Measurements from ENCODE around the gene PHACTR3.

The PHACTR3 gene

GRCh38 chr20:59806578-59806975 is 202.2 kb downstream of the PHACTR3 start:
- no peak for DNase-seq

GRCh38 chr20:59807909-59808728 is 203.8 kb downstream of the PHACTR3 start:
- DNase-seq, result no peak

DNA sequence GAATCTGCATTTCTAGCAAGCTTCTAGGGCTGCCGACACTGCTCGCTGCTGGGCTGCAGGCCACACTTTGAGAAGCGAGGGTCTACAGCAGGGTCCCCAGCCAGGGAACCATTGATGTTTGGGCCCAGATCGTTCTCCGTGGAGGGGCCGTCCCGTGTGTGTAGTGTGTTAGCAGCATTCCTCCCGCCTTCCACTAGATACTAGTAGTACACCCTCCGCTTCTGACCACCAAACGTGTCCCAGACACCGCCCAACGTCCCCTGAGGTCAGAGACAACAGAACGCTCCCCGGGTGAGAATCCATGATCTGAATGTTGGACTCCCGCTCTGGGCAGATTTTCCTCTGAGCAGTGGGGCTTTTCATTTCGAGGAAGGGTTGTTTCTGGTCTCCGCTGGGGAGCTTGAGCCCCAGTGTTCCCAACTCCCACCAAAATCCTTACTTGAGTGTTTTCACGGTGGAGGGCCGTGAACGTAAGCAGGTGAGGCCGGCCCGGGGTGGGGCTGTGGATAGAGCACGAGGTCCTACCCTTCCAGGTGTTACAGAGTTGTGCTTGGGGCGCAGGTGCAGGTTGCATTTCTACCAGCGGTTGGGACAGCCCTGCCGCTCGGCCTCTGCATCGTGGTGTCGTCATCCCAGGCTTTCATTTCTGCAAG is 204.5 kb downstream of the PHACTR3 start:
- no peak for DNase-seq

DNA sequence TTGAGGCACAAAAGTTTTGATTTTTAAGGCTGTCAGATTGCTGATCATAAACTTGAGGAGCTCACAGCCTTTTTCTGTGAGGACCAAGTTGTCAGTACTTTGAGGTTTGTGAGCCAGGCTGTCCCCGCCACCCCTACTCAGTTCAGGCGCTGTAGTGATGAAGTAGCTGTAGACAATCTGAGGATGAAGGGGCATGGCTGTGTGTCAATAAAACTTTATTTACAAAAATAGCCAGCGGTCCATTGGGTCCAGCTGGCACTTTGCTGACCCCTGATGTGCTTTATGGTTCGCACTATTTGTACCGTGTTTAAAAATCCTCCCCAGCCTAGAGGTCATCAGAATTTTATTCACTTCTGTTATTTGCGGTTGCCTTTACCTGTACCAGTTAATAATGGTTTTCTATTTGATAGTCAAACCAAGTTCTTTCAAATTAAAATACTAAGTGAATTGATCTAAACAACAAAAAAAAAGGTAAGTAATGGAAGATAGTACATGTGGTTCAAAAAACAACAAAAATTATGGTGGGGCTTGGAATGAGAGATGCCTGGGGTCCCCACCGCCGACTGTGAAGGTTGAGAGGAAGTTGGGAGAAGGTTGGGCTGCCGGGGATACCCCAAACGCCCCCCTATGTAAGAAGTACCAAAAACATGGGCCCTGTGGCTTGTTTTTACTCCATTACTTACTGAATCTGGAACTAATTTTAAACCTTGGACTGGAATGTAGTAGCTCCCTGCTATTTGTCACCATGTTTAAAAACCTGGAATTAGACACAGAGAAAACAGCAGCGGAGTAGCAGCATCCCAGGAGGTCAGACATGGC is 205.5 kb downstream of the PHACTR3 start:
- no peak for DNase-seq

- DNase-seq, result no peak
Observed at GRCh38 chr20:59810449-59811187, 206.3 kb downstream of the PHACTR3 start.

GRCh38 chr20:59811681-59812171 is 207.4 kb downstream of the PHACTR3 start:
- DNase-seq, result no peak

- no peak for DNase-seq
Observed at GRCh38 chr20:59812286-59813125, 208.2 kb downstream of the PHACTR3 start.

DNA sequence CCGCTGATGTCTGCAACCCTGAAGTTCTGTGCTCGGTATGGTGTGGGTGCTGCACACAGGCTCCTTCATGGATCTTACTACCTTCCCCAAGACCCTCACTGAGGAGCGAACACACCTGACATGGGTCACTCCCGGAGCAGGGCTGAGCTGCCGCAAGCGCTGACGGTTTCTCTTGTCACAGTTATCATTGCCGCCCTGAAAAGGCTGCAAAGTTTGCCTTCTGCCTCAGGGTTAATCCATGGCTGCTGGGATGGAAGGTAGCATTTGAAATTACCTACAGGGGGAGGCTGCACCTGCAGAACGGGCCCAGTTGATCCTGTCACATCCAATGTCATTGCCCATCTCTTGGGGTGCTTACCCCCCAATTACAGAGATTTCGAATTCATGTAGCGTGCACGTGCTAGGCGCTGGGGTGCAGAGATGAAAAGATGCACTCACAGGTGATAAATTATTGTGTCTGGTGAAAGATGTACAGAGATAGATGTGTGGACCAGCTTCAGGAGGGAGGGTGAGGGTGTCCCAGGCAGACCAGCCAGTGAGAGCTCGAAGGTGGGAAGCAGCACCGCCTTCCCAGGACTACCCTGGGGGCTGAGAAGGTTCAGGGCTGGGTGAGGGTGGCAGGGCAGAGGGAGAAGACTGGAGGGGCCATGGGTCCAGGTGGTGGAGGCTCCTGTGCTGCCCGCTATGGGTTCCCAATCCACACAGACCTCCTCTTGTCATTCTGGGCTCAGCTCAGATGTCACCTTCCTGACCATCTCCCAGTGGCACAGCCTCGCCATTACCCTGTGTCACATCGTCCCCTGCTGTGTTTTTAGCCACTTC is 209.0 kb downstream of the PHACTR3 start:
- DNase-seq, result no peak

GRCh38 chr20:59813948-59814839 is 209.9 kb downstream of the PHACTR3 start:
- no peak for DNase-seq

GRCh38 chr20:59814840-59815340 is 210.6 kb downstream of the PHACTR3 start:
- no peak for DNase-seq

- no peak for DNase-seq
Observed at GRCh38 chr20:59816146-59816738, 211.9 kb downstream of the PHACTR3 start.

DNA sequence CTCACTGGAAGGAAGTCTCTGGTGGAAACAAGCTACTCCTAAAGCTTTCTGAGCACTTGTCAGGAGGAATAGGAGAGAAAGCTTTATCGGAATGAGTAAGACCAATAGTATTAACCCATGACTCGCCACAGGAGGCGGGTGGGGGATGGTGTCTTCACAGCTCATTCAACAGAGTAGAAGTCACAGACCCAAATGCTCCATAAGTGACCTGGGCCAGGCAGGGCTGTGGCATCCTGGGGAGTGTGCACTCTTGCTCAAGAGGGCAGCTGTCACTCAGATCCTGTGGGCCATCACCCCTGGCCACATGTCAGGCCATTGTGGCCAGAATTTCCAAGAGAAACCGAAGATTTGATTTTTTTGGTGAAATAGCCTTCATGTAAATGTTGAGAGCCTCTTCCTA is 213.1 kb downstream of the PHACTR3 start:
- DNase-seq, result no peak

- no peak for DNase-seq
Observed at GRCh38 chr20:59817846-59818615, 213.7 kb downstream of the PHACTR3 start.

- no peak for DNase-seq
Observed at GRCh38 chr20:59818911-59819310, 214.6 kb downstream of the PHACTR3 start.

- no peak for DNase-seq
Observed at GRCh38 chr20:59819496-59820203, 215.3 kb downstream of the PHACTR3 start.

- no peak for DNase-seq
Observed at GRCh38 chr20:59820204-59821041, 216.1 kb downstream of the PHACTR3 start.

DNA sequence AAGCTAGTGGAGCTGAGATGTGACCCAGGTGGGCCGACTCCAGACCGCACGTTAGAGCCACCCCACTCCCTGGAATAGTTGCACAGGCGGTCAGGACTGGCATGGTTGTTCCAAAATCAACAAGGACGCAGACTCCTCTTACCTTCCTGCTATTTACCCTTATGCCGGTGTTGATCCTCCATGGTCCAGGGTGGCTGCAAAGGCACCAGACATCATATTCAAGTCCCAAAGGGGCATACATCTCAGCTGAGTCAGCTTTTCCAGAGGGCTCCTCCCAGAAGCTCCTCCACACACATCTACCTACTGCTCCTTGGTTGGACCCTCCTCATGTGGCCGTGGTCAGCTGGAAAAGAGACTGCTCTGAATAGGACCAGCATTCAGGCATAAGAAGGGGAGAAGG is 216.9 kb downstream of the PHACTR3 start:
- no peak for DNase-seq
